B cell (primary cell): ENCODE measurements around the gene CPM. TPM values are rescaled to one million over a fixed set of nuclear protein-coding genes. Genes with fewer than 3 reads are reported as not detected.
"Not testable (repeated sequence)": the region's sequence is repeated elsewhere in the genome, so short reads cannot be mapped to it uniquely, and the experiment has no call there.

Experiments
- ATAC-seq: fragments of 200-7000 bp; cut with Tn5 transposase; one replicate; pipeline ENCODE4 v1.10.0; 2021; ENCODE audit warnings: low read depth, mild to moderate bottlenecking, moderate number of reproducible peaks, moderate library complexity
- CTCF ChIA-PET: fragments of 350-600 bp; sonication (Branson Sonifier 250); formaldehyde crosslinking; loops from one replicate; lab custom pipeline; 2021; ENCODE audit warnings: antibody characterized with exemption, inconsistent platforms; lab: Charles Lee
- POLR2A ChIA-PET: fragments of 350-600 bp; sonication (Branson Sonifier 250); formaldehyde crosslinking; loops from one replicate; lab custom pipeline; 2021; ENCODE audit warnings: antibody characterized with exemption; lab: Charles Lee
- DNase-seq: peaks from one replicate; pipeline ENCODE4 v3.0.0; 2013
- H2AFZ ChIP-seq: 2 replicates; pipeline ENCODE4 v1.6.1; 2012; ENCODE audit warnings: mild to moderate bottlenecking, low read depth, low read length; ENCODE audit not compliant: insufficient read depth, poor library complexity, severe bottlenecking
- H3K27ac ChIP-seq, 2 donors: 1 replicate in 1 of 2; 2 replicates in 1 of 2; pipeline ENCODE4 v1.5.1; 2012 to 2013; ENCODE audit warnings: low read length in 2 of 2, mild to moderate bottlenecking in 2 of 2, moderate library complexity in 1 of 2
- H3K27me3 ChIP-seq, 4 experiments: fragments of 200-600 bp in 1 of 4; sonication (generic) in 1 of 4; replicated peaks in 1 of 4; 1 replicate in 2 of 4; 2 replicates in 2 of 4; pipeline versions ENCODE4 v1.6.1 to v1.7.0; 2013 to 2016; ENCODE audit warnings: low read length in 3 of 4, mild to moderate bottlenecking in 2 of 4, mixed read lengths in 1 of 4, moderate library complexity in 1 of 4; ENCODE audit not compliant: insufficient read depth in 4 of 4, control insufficient read depth in 3 of 4; ENCODE audit errors: control extremely low read depth in 1 of 4
- H3K36me3 ChIP-seq, 2 experiments: replicated peaks in 1 of 2; 1 replicate in 1 of 2; 2 replicates in 1 of 2; pipeline versions ENCODE4 v1.6.1 to v1.7.1; 2013; ENCODE audit warnings: low read length in 1 of 2; ENCODE audit not compliant: insufficient read depth in 2 of 2, control insufficient read depth in 1 of 2; ENCODE audit errors: control extremely low read depth in 1 of 2, extremely low read depth in 1 of 2
- H3K4me1 ChIP-seq, 2 donors: fragments of 200-600 bp in 1 of 2; sonication (generic) in 1 of 2; 1 replicate in 1 of 2; 2 replicates in 1 of 2; pipeline versions ENCODE4 v1.5.1 to v1.6.1; 2013 to 2017; ENCODE audit warnings: low read length in 2 of 2; ENCODE audit not compliant: control insufficient read depth in 2 of 2, insufficient read depth in 2 of 2
- H3K4me2 ChIP-seq: replicated peaks from 2 replicates; pipeline ENCODE3; 2012; ENCODE audit warnings: mild to moderate bottlenecking, low read depth, low read length; ENCODE audit not compliant: poor library complexity, severe bottlenecking
- H3K4me3 ChIP-seq, 5 experiments: fragments of 200-600 bp in 1 of 5; sonication (generic) in 1 of 5; 1 replicate in 3 of 5; 2 replicates in 2 of 5; pipeline versions ENCODE4 v1.5.1 to v1.7.0; 2011 to 2016; ENCODE audit warnings: low read length in 4 of 5, mild to moderate bottlenecking in 4 of 5, low read depth in 2 of 5, control low read depth in 1 of 5, moderate library complexity in 1 of 5; ENCODE audit not compliant: insufficient read depth in 1 of 5; ENCODE audit errors: control extremely low read depth in 1 of 5, extremely low read depth in 1 of 5
- H3K79me2 ChIP-seq: fragments of 200-600 bp; sonication (generic); one replicate; pipeline ENCODE4 v1.6.0; 2016; ENCODE audit warnings: low read length; ENCODE audit not compliant: control insufficient read depth, insufficient read depth
- H3K9ac ChIP-seq: fragments of 200-600 bp; sonication (generic); 2 replicates; pipeline ENCODE4 v1.6.1; 2017; ENCODE audit warnings: mild to moderate bottlenecking, low read length, moderate library complexity
- H3K9me3 ChIP-seq, 3 donors: one replicate each; pipeline versions ENCODE4 v1.6.1 to v1.7.1; 2013; ENCODE audit warnings: low read length in 2 of 3; ENCODE audit not compliant: control insufficient read depth in 2 of 3, insufficient read depth in 1 of 3; ENCODE audit errors: control extremely low read depth in 1 of 3
- H4K20me1 ChIP-seq: 2 replicates; pipeline ENCODE4 v1.6.0; 2012; ENCODE audit warnings: mild to moderate bottlenecking, low read length; ENCODE audit not compliant: insufficient read depth, control insufficient read depth, poor library complexity, severe bottlenecking
- H3K27ac Mint-ChIP-seq: one replicate; pipeline ENCODE4 v1.8.0; 2021; ENCODE audit warnings: mixed read lengths
- H3K27me3 Mint-ChIP-seq: one replicate; pipeline ENCODE4 v1.8.0; 2021; ENCODE audit warnings: mixed read lengths
- H3K4me1 Mint-ChIP-seq: one replicate; pipeline ENCODE4 v1.8.0; 2021; ENCODE audit warnings: mixed read lengths
- H3K4me3 Mint-ChIP-seq: one replicate; pipeline ENCODE4 v1.8.0; 2021; ENCODE audit warnings: mixed read lengths
- H3K9me3 Mint-ChIP-seq: one replicate; pipeline ENCODE4 v1.8.0; 2022; ENCODE audit warnings: mixed read lengths; ENCODE audit not compliant: insufficient read depth
- EZH2 ChIP-seq: IDR thresholded peaks from 2 replicates; pipeline ENCODE4 v1.6.1; 2012; ENCODE audit warnings: borderline replicate concordance, low read depth, mild to moderate bottlenecking, moderate library complexity, low read length; ENCODE audit not compliant: insufficient read depth, poor library complexity, severe bottlenecking
- WGBS: methylation state at CpG from one replicate; pipeline ENCODE4 v1.1.5; 2013; ENCODE audit warnings: missing lambda C conversion rate; ENCODE audit not compliant: insufficient coverage; 5-methylcytosine and 5-hydroxymethylcytosine counted together
- intact Hi-C: fragments of 100-400 bp; cut with micrococcal nuclease; formaldehyde crosslinking; loops from one replicate; pipeline ENCODE4 v1.10.0; 2022
- polyA plus RNA-seq: library from polyadenylated mRNA; depleted of rRNA; stranded (reverse); fragments of >200 nt; gene quantifications from 2 replicates; pipeline ENCODE4 v1.2.3, GENCODE V29; 2012
- total RNA-seq, 2 donors: library from RNA; stranded (reverse); fragments of 120-200 nt in 1 of 2; gene quantifications; 1 replicate in 1 of 2; 2 replicates in 1 of 2; pipeline versions ENCODE4 v1.2.3 to v1.2.4, GENCODE V29; 2013 to 2022
- TF ChIP-seq, protein P1 (sequence below): fragments of 200-600 bp; IDR thresholded peaks from one replicate; pipeline ENCODE4 v1.8.0; 2022; ENCODE audit warnings: antibody characterized with exemption, mild to moderate bottlenecking

The CPM gene
- total and polyA plus RNA-seq, 2 donors (not counting 1 experiment from before 2014, with no cell fraction given), result 1.2 to 5.0 TPM

DNA sequence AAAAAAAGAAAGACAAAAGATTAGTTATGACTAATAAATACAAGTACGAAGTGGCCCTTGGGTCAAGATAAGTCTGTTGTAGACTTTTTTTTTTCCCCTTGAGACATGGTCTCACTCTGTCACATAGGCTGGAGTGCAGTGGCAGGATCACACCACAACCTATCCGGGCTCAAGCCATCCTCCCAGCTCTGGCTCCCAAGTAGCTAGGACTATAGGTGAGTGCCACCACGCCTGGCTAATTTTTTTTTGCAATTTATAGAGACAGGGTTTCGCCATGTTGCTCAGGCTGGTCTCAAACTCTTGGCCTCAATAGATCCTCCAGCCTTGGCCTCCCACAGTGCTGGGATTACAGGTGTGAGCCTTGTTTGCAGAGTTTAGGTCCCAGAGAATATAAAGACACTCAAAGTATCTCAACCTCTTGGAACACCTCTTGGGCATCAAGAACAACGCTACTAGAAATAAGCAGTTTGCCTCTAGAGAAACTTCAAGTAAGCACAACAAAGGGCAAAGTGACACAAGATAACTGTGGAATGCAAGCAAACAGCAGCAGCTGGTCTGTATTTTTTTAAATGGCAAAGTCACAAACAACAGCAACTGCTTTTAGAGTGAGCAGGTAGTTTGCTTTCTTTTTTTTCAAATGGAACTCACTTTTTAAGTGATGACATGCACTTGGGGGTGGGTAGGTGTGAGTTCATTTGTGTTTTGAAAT, 128.9 kb downstream of the CPM start:
- Mint-ChIP-seq H3K27ac (no peak overlapping the region), H3K4me3 (no peak overlapping the region), H3K4me1 (peaks cover 14% of the 10 kb centered on the region), H3K9me3 (no peaks in the 10 kb centered on the region), H3K27me3 (no peaks in the 10 kb centered on the region)
- ChIA-PET POLR2A (no interaction called here), CTCF (interaction anchor here (0.7 kb wide), 1 partner anchor 350 kb away, joined by 3 read pairs; no protein-coding TSS in a partner anchor)
- Histone ChIP-seq H3K9ac (no peak overlapping the region), H2AFZ (no peak overlapping the region), H4K20me1 (no peaks in the 10 kb centered on the region), H3K36me3 (no peaks in the 10 kb centered on the region), H3K4me1 (peaks cover 8 to 9% of the 10 kb centered on the region in 2 donors), H3K9me3 (no peaks in the 10 kb centered on the region), H3K4me3 (no peak overlapping the region), H3K27ac (no peak overlapping the region), H3K27me3 (no peaks in the 10 kb centered on the region), H3K4me2 (no peak overlapping the region), H3K79me2 (peaks cover 11% of the 10 kb centered on the region)
- intact Hi-C loops, result loop anchor here (10.0 kb wide), 1 partner anchor 579 kb away; the partner anchor contains the start of gene IL26
- no peak for TF ChIP-seq EZH2
- TF ChIP-seq, protein P1, sequence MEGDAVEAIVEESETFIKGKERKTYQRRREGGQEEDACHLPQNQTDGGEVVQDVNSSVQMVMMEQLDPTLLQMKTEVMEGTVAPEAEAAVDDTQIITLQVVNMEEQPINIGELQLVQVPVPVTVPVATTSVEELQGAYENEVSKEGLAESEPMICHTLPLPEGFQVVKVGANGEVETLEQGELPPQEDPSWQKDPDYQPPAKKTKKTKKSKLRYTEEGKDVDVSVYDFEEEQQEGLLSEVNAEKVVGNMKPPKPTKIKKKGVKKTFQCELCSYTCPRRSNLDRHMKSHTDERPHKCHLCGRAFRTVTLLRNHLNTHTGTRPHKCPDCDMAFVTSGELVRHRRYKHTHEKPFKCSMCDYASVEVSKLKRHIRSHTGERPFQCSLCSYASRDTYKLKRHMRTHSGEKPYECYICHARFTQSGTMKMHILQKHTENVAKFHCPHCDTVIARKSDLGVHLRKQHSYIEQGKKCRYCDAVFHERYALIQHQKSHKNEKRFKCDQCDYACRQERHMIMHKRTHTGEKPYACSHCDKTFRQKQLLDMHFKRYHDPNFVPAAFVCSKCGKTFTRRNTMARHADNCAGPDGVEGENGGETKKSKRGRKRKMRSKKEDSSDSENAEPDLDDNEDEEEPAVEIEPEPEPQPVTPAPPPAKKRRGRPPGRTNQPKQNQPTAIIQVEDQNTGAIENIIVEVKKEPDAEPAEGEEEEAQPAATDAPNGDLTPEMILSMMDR, result no peak
- 100% methylated on average over 3 of the region's 5 CpGs for WGBS
- DNase-seq, result no peak
- ATAC-seq, result no peak

DNA sequence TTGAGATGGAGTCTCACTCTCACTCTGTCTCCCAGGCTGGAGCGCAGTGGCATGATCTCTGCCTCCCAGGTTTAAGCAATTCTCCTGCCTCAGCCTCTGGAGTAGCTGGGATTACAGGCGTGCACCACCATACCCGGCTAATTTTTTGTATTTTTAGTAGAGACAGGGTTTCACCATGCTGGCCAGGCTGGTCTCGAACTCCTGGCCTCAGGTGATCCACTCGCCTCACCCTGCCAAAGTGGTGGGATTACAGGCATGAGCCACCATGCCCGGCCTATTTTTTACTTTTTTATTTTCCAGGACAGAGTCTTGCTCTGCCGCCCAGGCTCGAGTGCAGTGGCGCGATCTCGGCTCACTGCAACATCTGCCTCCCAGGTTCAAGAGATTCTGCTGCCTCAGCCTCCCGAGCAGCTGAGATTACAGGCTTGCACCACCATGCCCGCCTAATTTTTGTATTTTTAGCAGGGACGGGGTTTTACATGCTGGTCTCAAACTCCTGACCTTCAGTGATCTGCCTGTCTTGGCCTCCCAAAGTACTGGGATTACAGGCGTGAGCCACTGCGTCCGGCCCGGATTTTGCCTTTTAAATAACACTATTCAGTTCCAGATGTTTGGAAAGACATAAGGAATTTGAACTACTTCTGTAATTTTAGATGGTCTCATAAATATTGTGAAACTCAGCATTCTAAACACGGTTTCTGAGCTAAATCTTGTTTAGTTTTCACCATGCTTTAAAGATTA, 129.9 kb downstream of the CPM start:
- H3K4me1 Mint-ChIP-seq, ATAC-seq, H3K9me3 Mint-ChIP-seq, H3K4me3 ChIP-seq, H3K4me1 ChIP-seq, H3K79me2 ChIP-seq, H3K9ac ChIP-seq, H3K27ac ChIP-seq, H2AFZ ChIP-seq, H3K27me3 Mint-ChIP-seq, H3K4me3 Mint-ChIP-seq, DNase-seq, H3K36me3 ChIP-seq, H3K27ac Mint-ChIP-seq, H4K20me1 ChIP-seq, H3K4me2 ChIP-seq, H3K27me3 ChIP-seq, H3K9me3 ChIP-seq, POLR2A ChIA-PET: not testable (repeated sequence)
- WGBS, result 94% methylated on average over 12 of the region's 19 CpGs
- intact Hi-C loops, result loop anchor here (10.0 kb wide), 1 partner anchor 578 kb away; the partner anchor contains the start of gene IL26
- CTCF ChIA-PET, result interaction anchor here (0.7 kb wide), 1 partner anchor 349 kb away, joined by 3 read pairs; no protein-coding TSS in a partner anchor

DNA sequence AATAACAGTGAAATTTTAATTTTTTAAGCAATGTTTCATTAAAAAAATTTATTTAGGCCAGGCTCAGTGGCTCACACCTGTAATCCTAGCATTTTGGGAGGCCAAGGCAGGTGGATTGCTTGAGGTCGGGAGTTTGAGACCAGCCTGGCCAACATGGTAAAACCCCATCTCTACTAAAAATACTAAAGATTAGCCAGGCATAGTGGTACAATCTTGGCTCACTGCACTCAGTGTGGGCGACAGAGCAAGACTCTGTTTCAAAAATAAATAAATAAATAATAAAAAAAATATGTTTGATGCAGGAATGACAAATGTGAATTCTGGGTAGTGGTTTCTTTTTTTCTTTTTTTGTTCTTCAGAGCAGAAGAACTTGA, 130.6 kb downstream of the CPM start:
- H3K4me2 ChIP-seq, H3K27me3 Mint-ChIP-seq, CTCF ChIA-PET, H3K79me2 ChIP-seq, ATAC-seq, H3K36me3 ChIP-seq, H3K4me1 ChIP-seq, H3K9me3 Mint-ChIP-seq, H3K9me3 ChIP-seq, H3K4me1 Mint-ChIP-seq, H3K27me3 ChIP-seq, POLR2A ChIA-PET, DNase-seq, H3K4me3 ChIP-seq, H3K27ac ChIP-seq, H2AFZ ChIP-seq, H3K27ac Mint-ChIP-seq, H3K9ac ChIP-seq, H4K20me1 ChIP-seq, H3K4me3 Mint-ChIP-seq: not testable (repeated sequence)
- WGBS, result no CpG with 5 or more reads among the region's 2 CpGs
- intact Hi-C loops, result loop anchor here (10.0 kb wide), 1 partner anchor 578 kb away; the partner anchor contains the start of gene IL26
